ENCODE data around the gene SGO1.

DNA sequence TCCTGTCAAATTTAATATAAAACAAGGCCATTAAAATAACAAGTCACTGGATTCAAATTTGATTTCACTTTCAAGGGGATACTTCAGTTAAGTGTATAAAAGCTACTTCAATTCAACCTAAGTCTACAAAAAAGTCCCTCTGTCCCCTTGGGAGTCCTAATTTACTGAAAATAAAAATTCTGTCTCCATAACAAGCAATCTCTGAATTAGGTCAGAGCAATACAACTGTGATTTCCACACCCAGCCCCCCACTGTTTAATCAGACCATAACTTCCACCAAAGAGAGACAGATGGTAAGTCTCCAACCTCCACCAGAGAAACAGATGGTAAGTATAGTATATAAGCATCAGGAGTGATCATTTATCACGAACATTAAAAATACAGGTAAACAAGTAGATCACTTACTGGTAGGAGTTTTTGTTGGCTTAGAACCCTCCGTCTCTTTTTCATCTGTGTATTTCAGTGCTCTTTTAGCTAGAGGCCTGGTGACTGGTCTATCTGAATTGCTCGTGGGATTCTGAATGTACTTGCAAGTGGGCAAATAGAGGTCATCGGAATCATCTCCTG, 12.1 kb downstream of the SGO1 start:
- no peak for TF ChIP-seq CTCF (optimal IDR thresholded peaks at IDR 0.05 in 1 of 3, IDR thresholded peaks at IDR 0.05 in 1 of 3, conservative IDR thresholded peaks at IDR 0.05 in 1 of 3; ENCODE audit: extremely low read depth in 1 of 3, insufficient read depth in 2 of 3, low read length in 3 of 3)
- no peak for TF ChIP-seq EZH2 (IDR thresholded peaks at IDR 0.05; ENCODE audit: low read length)

Measured in keratinocyte (primary cell).